GM21423 (cell line): ENCODE measurements around the gene DPH1.
"Not testable (repeated sequence)": the region's sequence is repeated elsewhere in the genome, so short reads cannot be mapped to it uniquely, and the experiment has no call there.

ENCODE experiments used
- ATAC-seq: cut with Tn5 transposase; IDR thresholded peaks from one replicate; pipeline ENCODE4 v1.9.1; 2021; ENCODE audit warnings: mild to moderate bottlenecking, moderate library complexity; ENCODE audit not compliant: unreplicated experiment

The DPH1 gene

GRCh38 chr17:2008332-2009126 lies 21.4 kb upstream of the DPH1 start:
- no peak for ATAC-seq

GRCh38 chr17:2009737-2010136 lies 20.2 kb upstream of the DPH1 start:
- ATAC-seq = no peak

- ATAC-seq = no peak
These were observed 18.3 kb upstream of the DPH1 start for GRCh38 chr17:2011411-2012371.

- no peak for ATAC-seq
These were observed 17.5 kb upstream of the DPH1 start for GRCh38 chr17:2012499-2012898.

GRCh38 chr17:2013220-2013993 lies 16.5 kb upstream of the DPH1 start:
- not testable (repeated sequence) for ATAC-seq

GRCh38 chr17:2013994-2014317 lies 16.0 kb upstream of the DPH1 start:
- ATAC-seq = no peak

GRCh38 chr17:2015314-2015713 lies 14.6 kb upstream of the DPH1 start:
- no peak for ATAC-seq

GRCh38 chr17:2016494-2016893 lies 13.5 kb upstream of the DPH1 start:
- no peak for ATAC-seq

- no peak for ATAC-seq
These were observed 12.5 kb upstream of the DPH1 start for GRCh38 chr17:2017274-2017941.

GRCh38 chr17:2018716-2019510 lies 11.0 kb upstream of the DPH1 start:
- ATAC-seq = no peak

GRCh38 chr17:2019723-2020122 lies 10.2 kb upstream of the DPH1 start:
- ATAC-seq = no peak

- ATAC-seq = no peak
These were observed 9.2 kb upstream of the DPH1 start for GRCh38 chr17:2020721-2021120.

- ATAC-seq = no peak
These were observed 7.2 kb upstream of the DPH1 start for GRCh38 chr17:2022647-2023240.

GRCh38 chr17:2023256-2023655 lies 6.7 kb upstream of the DPH1 start:
- ATAC-seq = no peak

- ATAC-seq = no peak
These were observed 6.0 kb upstream of the DPH1 start for GRCh38 chr17:2023692-2024571.

GRCh38 chr17:2024572-2025219 lies 5.3 kb upstream of the DPH1 start:
- no peak for ATAC-seq

GRCh38 chr17:2025220-2025621 lies 4.7 kb upstream of the DPH1 start, which contains the start of gene RTN4RL1:
TSS of gene RTN4RL1 (minus strand) at chr17:2025334. CDS start at chr17:2024865, 469 bp downstream.
- no peak for ATAC-seq
